H1 (cell line): ENCODE results near the gene IL9R.
"Not testable (repeated sequence)": the region's sequence is repeated elsewhere in the genome, so short reads cannot be mapped to it uniquely, and the experiment has no call there.

Experiments
- CTCF ChIP-seq, 3 experiments: IDR thresholded peaks; 1 replicate in 2 of 3; 2 replicates in 1 of 3; pipeline versions ENCODE4 v1.5.1 to v1.6.1; 2011; ENCODE audit warnings: low read length in 3 of 3, mild to moderate bottlenecking in 3 of 3, inconsistent platforms in 2 of 3, low read depth in 1 of 3, moderate library complexity in 1 of 3; ENCODE audit not compliant: insufficient read depth in 1 of 3; ENCODE audit errors: control extremely low read depth in 1 of 3
- EP300 ChIP-seq, 2 experiments: IDR thresholded peaks; 1 replicate in 1 of 2; 2 replicates in 1 of 2; pipeline ENCODE4 v1.6.1; 2011 to 2012; ENCODE audit warnings: low read depth in 2 of 2, low read length in 2 of 2, mild to moderate bottlenecking in 2 of 2, borderline replicate concordance in 1 of 2, inconsistent platforms in 1 of 2, moderate library complexity in 1 of 2
- EZH2 ChIP-seq: fragments of 200-600 bp; sonication (generic); IDR thresholded peaks from 2 replicates; pipeline ENCODE4 v1.7.1; 2012; ENCODE audit warnings: low read depth, mild to moderate bottlenecking, moderate library complexity, low read length, inconsistent platforms; ENCODE audit not compliant: severe bottlenecking
- PHF8 ChIP-seq: fragments of 200-600 bp; sonication (generic); conservative IDR thresholded peaks from 2 replicates; pipeline ENCODE4 v1.7.1; 2012; ENCODE audit warnings: low read depth, mild to moderate bottlenecking, inconsistent platforms, low read length, moderate library complexity
- POLR2AphosphoS5 ChIP-seq: IDR thresholded peaks from 2 replicates; pipeline ENCODE4 v1.6.1; 2011; ENCODE audit warnings: low read depth, low read length
- RAD21 ChIP-seq, 2 experiments: IDR thresholded peaks in 1 of 2; conservative IDR thresholded peaks in 1 of 2; 2 replicates each; pipeline ENCODE4 v1.6.1; 2011; ENCODE audit warnings: low read depth in 2 of 2, low read length in 2 of 2, improper control_type of control experiment in 1 of 2, inconsistent platforms in 1 of 2, mild to moderate bottlenecking in 1 of 2, moderate library complexity in 1 of 2
- RXRA ChIP-seq: IDR thresholded peaks from 2 replicates; pipeline ENCODE4 v1.6.1; 2011; ENCODE audit warnings: low read depth, mild to moderate bottlenecking, low read length, moderate library complexity; ENCODE audit not compliant: insufficient read depth
- ZNF274 ChIP-seq: IDR thresholded peaks from 2 replicates; pipeline ENCODE4 v1.7.0; 2012; ENCODE audit warnings: low read length, borderline replicate concordance; ENCODE audit errors: extremely low read depth

- TF ChIP-seq EZH2; EP300 (IDR thresholded peaks at IDR 0.05; ENCODE audit: borderline replicate concordance in 1 of 2, low read depth in 2 of 2, low read length in 2 of 2); RXRA; RAD21 (IDR thresholded peaks at IDR 0.05 in 1 of 2, conservative IDR thresholded peaks at IDR 0.05 in 1 of 2; ENCODE audit: low read depth in 2 of 2, low read length in 2 of 2); CTCF (IDR thresholded peaks at IDR 0.05; ENCODE audit: control extremely low read depth in 1 of 3, insufficient read depth in 1 of 3, low read depth in 1 of 3, low read length in 3 of 3); POLR2AphosphoS5; ZNF274; PHF8: not testable (repeated sequence)
These were observed 15.9 kb downstream of the IL9R start for GRCh38 chrX:156013286-156013953.
